AG09319 (cell line): ENCODE measurements around the gene HERPUD2.

ENCODE experiments used
- DNase-seq: peaks from one replicate; pipeline ENCODE4 v3.0.0-alpha.2; 2010; ENCODE audit warnings: low read depth; ENCODE audit errors: extremely low read depth
- CTCF ChIP-seq: IDR thresholded peaks from 2 replicates; pipeline ENCODE4 v1.5.1; 2011; ENCODE audit warnings: low read depth, mild to moderate bottlenecking, inconsistent platforms, low read length, moderate library complexity

The HERPUD2 gene

GRCh38 chr7:35694784-35695472, at the start of gene HERPUD2:
TSS of gene HERPUD2 (minus strand) at chr7:35695135. CDS start at chr7:35694330, 805 bp downstream.
- DNase-seq, result peak; percentile 66
- TF ChIP-seq CTCF, result no peak

- no peak for DNase-seq
- no peak for TF ChIP-seq CTCF
These were observed 44.0 kb upstream of the HERPUD2 start for GRCh38 chr7:35738889-35739288.

- TF ChIP-seq CTCF, result no peak
- no peak for DNase-seq
These were observed 41.8 kb upstream of the HERPUD2 start for GRCh38 chr7:35736725-35737124.

GRCh38 chr7:35735396-35735795, 40.5 kb upstream of the HERPUD2 start:
- DNase-seq, result no peak
- no peak for TF ChIP-seq CTCF

GRCh38 chr7:35734001-35734483, 39.1 kb upstream of the HERPUD2 start:
- no peak for DNase-seq
- TF ChIP-seq CTCF, result no peak

GRCh38 chr7:35731349-35731748, 36.4 kb upstream of the HERPUD2 start:
- no peak for DNase-seq
- TF ChIP-seq CTCF, result no peak

GRCh38 chr7:35729061-35729783, 34.3 kb upstream of the HERPUD2 start:
- TF ChIP-seq CTCF, result no peak
- DNase-seq, result no peak
